ENCODE results near the gene SPATA12. TPM values are rescaled to one million over a fixed set of nuclear protein-coding genes. Genes with fewer than 3 reads are reported as not detected.

The SPATA12 gene
- total RNA-seq, 1 experiment from 2014 or later, result 0.47 TPM

GRCh38 chr3:57093489-57093888 lies 33.0 kb downstream of the SPATA12 start:
- Histone ChIP-seq H3K27ac (ENCODE audit: low read length) (no peak overlapping the region), H3K79me2 (ENCODE audit: low read length) (no peaks in the 10 kb centered on the region), H3K4me2 (ENCODE audit: low read length) (no peak overlapping the region), H3K9ac (ENCODE audit: low read length) (no peak overlapping the region), H3K27me3 (ENCODE audit: low read length) (no peaks in the 10 kb centered on the region), H3K9me2 (replicated peaks; ENCODE audit: low read length) (no peaks in the 10 kb centered on the region), H3K36me3 (ENCODE audit: low read depth, low read length) (no peaks in the 10 kb centered on the region), H3K4me3 (ENCODE audit: low read length) (no peak overlapping the region), H3F3A (ENCODE audit: low read length, unreplicated experiment) (no peaks in the 10 kb centered on the region), H3K4me1 (ENCODE audit: insufficient read depth, low read length) (peaks cover 4% of the 10 kb centered on the region), H2AFZ (ENCODE audit: low read length) (no peak overlapping the region), H3K9me3 (ENCODE audit: low read length) (no peaks in the 10 kb centered on the region), H4K20me1 (ENCODE audit: low read length) (no peaks in the 10 kb centered on the region)
- TF ChIP-seq EZH2 (IDR thresholded peaks at IDR 0.05; ENCODE audit: low read length, unreplicated experiment), result no peak
- TF ChIP-seq CTCF (conservative IDR thresholded peaks at IDR 0.05; ENCODE audit: low read depth, low read length), result peak; percentile 34; the same call in 1 of the 2 replicates
- no peak for TF ChIP-seq EZH2phosphoT487 (IDR thresholded peaks at IDR 0.05; ENCODE audit: borderline replicate concordance, low read length)
- ATAC-seq (no peak), DNase-seq (no peak)
- BruUV-seq (replicated peaks), result no TSS peak
- CTCF ChIA-PET, result no interaction called here
- POLR2A ChIA-PET (ENCODE audit: unreplicated experiment), result no interaction called here
- intact Hi-C loops (cut with micrococcal nuclease), result no loop called here

GRCh38 chr3:57093971-57094535 lies 33.6 kb downstream of the SPATA12 start:
- BruUV-seq (replicated peaks), result no TSS peak
- no peak overlapping the region for H3K9ac ChIP-seq (ENCODE audit: low read length)
- intact Hi-C loops (cut with micrococcal nuclease), result no loop called here

More at GRCh38 chr3:57093971-57094535, 33.6 kb downstream of the SPATA12 start:
- Histone ChIP-seq H3K36me3 (ENCODE audit: low read depth, low read length) (no peaks in the 10 kb centered on the region), H3K27me3 (ENCODE audit: low read length) (no peaks in the 10 kb centered on the region), H2AFZ (ENCODE audit: low read length) (no peak overlapping the region), H3K4me1 (ENCODE audit: insufficient read depth, low read length) (peaks cover 10% of the 10 kb centered on the region), H3K79me2 (ENCODE audit: low read length) (no peaks in the 10 kb centered on the region), H3F3A (ENCODE audit: low read length, unreplicated experiment) (no peaks in the 10 kb centered on the region), H3K27ac (ENCODE audit: low read length) (no peak overlapping the region), H4K20me1 (ENCODE audit: low read length) (no peaks in the 10 kb centered on the region), H3K4me3 (ENCODE audit: low read length) (no peak overlapping the region), H3K9me2 (replicated peaks; ENCODE audit: low read length) (no peaks in the 10 kb centered on the region), H3K4me2 (ENCODE audit: low read length) (no peak overlapping the region), H3K9me3 (ENCODE audit: low read length) (no peaks in the 10 kb centered on the region)
- no peak for ATAC-seq
- ChIA-PET CTCF (no interaction called here), POLR2A (ENCODE audit: unreplicated experiment) (interaction anchor here (0.6 kb wide), 1 partner anchor 26 kb away, joined by 3 read pairs; no protein-coding TSS in a partner anchor)
- no peak for DNase-seq
- TF ChIP-seq EZH2phosphoT487 (IDR thresholded peaks at IDR 0.05; ENCODE audit: borderline replicate concordance, low read length) (no peak), EZH2 (IDR thresholded peaks at IDR 0.05; ENCODE audit: low read length, unreplicated experiment) (no peak), CTCF (conservative IDR thresholded peaks at IDR 0.05; ENCODE audit: low read depth, low read length) (no peak)
